BJ (cell line): ENCODE results near the gene DOCK1. TPM values are rescaled to one million over a fixed set of nuclear protein-coding genes. Genes with fewer than 3 reads are reported as not detected.

Experiments
- CTCF ChIA-PET: fragments of 350-600 bp; formaldehyde crosslinking; extraction: SDS; loops from one replicate; lab custom pipeline; 2021; ENCODE audit warnings: antibody characterized with exemption, inconsistent platforms; lab: Yijun Ruan, JAX
- POLR2A ChIA-PET: fragments of 300-600 bp; sonication (Branson Sonifier 250); formaldehyde crosslinking; extraction: SDS; loops from one replicate; lab custom pipeline; 2021; ENCODE audit warnings: antibody characterized with exemption; lab: Charles Lee
- DNase-seq: peaks from one replicate; pipeline ENCODE4 v3.0.0-alpha.2; 2011; ENCODE audit warnings: low read depth
- H3K27me3 ChIP-seq: 2 replicates; pipeline ENCODE4 v1.6.0; 2011; ENCODE audit warnings: low read length; ENCODE audit not compliant: control insufficient read depth, insufficient read depth
- H3K36me3 ChIP-seq: 2 replicates; pipeline ENCODE4 v1.5.1; 2011; ENCODE audit warnings: low read length; ENCODE audit not compliant: control insufficient read depth, insufficient read depth
- H3K4me3 ChIP-seq: 2 replicates; pipeline ENCODE4 v1.5.1; 2011; ENCODE audit warnings: low read depth, mild to moderate bottlenecking, control low read depth, low read length
- polyA plus RNA-seq: library from polyadenylated mRNA; depleted of rRNA; stranded (reverse); fragments of >200 nt; gene quantifications from 2 replicates; pipeline ENCODE4 v1.2.3, GENCODE V29; 2011
- TF ChIP-seq, protein P1 (sequence below): IDR thresholded peaks from 2 replicates; pipeline ENCODE4 v1.5.1; 2011; ENCODE audit warnings: low read depth, mild to moderate bottlenecking, control low read depth, inconsistent platforms, low read length, moderate library complexity; ENCODE audit not compliant: insufficient read depth

DOCK1 gene
- polyA plus RNA-seq, 1 experiment: 20.0 TPM

GRCh38 chr10:127198307-127198706 lies 293.1 kb downstream of the DOCK1 start:
- ChIA-PET CTCF (interaction anchor here (1.1 to 1.4 kb wide), 2 partner anchors 118 to 656 kb away, joined by 3 read pairs; no protein-coding TSS in a partner anchor), POLR2A (no interaction called here)
- DNase-seq: no peak

GRCh38 chr10:127198721-127199120 lies 293.5 kb downstream of the DOCK1 start:
- Histone ChIP-seq H3K36me3 (peaks cover 3% of the 10 kb centered on the region), H3K4me3 (no peak overlapping the region), H3K27me3 (no peaks in the 10 kb centered on the region)
- TF ChIP-seq, protein P1, sequence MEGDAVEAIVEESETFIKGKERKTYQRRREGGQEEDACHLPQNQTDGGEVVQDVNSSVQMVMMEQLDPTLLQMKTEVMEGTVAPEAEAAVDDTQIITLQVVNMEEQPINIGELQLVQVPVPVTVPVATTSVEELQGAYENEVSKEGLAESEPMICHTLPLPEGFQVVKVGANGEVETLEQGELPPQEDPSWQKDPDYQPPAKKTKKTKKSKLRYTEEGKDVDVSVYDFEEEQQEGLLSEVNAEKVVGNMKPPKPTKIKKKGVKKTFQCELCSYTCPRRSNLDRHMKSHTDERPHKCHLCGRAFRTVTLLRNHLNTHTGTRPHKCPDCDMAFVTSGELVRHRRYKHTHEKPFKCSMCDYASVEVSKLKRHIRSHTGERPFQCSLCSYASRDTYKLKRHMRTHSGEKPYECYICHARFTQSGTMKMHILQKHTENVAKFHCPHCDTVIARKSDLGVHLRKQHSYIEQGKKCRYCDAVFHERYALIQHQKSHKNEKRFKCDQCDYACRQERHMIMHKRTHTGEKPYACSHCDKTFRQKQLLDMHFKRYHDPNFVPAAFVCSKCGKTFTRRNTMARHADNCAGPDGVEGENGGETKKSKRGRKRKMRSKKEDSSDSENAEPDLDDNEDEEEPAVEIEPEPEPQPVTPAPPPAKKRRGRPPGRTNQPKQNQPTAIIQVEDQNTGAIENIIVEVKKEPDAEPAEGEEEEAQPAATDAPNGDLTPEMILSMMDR: no peak
- CTCF ChIA-PET: interaction anchor here (1.4 kb wide), 1 partner anchor 119 kb away, joined by 3 read pairs; no protein-coding TSS in a partner anchor
- no peak for DNase-seq
- POLR2A ChIA-PET: no interaction called here

More at GRCh38 chr10:127198307-127198706, 293.1 kb downstream of the DOCK1 start:
- peaks cover 3% of the 10 kb centered on the region for H3K36me3 ChIP-seq
- TF ChIP-seq, protein P1: no peak
- H3K27me3 ChIP-seq: no peaks in the 10 kb centered on the region
- H3K4me3 ChIP-seq: no peak overlapping the region

DNA sequence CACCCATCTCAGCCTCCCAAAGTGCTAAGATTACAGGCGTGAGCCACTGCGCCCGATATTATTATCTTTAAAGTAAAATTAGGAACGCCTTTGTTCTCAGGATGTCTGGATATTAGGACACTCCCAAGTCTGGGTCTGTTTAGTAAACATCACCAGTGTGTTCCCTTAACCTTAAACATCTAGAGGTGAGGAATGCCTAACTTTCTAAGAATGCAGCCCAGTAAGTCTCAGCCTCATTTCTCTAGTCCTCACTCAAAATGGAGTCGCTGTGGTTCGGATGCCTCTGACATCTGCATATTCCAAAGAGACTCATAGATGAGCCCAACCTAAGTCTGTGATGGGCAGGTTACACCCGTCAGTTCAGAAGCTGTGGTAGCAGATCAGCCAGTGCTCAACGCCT lies 295.4 kb downstream of the DOCK1 start:
- ChIA-PET POLR2A (no interaction called here), CTCF (no interaction called here)
- no peak for DNase-seq
- Histone ChIP-seq H3K36me3 (peaks cover 3% of the 10 kb centered on the region), H3K27me3 (no peaks in the 10 kb centered on the region), H3K4me3 (no peak overlapping the region)
- TF ChIP-seq, protein P1: no peak

GRCh38 chr10:127203067-127203466 lies 297.8 kb downstream of the DOCK1 start:
- TF ChIP-seq, protein P1: no peak
- Histone ChIP-seq H3K4me3 (no peak overlapping the region), H3K36me3 (peaks cover 3% of the 10 kb centered on the region), H3K27me3 (no peaks in the 10 kb centered on the region)
- ChIA-PET CTCF (interaction anchor here (0.6 to 0.8 kb wide), 2 partner anchors 253 to 346 kb away, joined by 3 read pairs; no protein-coding TSS in a partner anchor), POLR2A (no interaction called here)
- no peak for DNase-seq

- Histone ChIP-seq H3K36me3 (no peaks in the 10 kb centered on the region), H3K27me3 (no peaks in the 10 kb centered on the region), H3K4me3 (no peak overlapping the region)
- CTCF ChIA-PET: no interaction called here
- DNase-seq: no peak
- TF ChIP-seq, protein P1: no peak
- POLR2A ChIA-PET: no interaction called here
These were observed 301.9 kb downstream of the DOCK1 start for GRCh38 chr10:127207081-127207480.
